ENCODE results near the gene ADAM20.
"Not testable (repeated sequence)": the region's sequence is repeated elsewhere in the genome, so short reads cannot be mapped to it uniquely, and the experiment has no call there.

ADAM20 gene

DNA sequence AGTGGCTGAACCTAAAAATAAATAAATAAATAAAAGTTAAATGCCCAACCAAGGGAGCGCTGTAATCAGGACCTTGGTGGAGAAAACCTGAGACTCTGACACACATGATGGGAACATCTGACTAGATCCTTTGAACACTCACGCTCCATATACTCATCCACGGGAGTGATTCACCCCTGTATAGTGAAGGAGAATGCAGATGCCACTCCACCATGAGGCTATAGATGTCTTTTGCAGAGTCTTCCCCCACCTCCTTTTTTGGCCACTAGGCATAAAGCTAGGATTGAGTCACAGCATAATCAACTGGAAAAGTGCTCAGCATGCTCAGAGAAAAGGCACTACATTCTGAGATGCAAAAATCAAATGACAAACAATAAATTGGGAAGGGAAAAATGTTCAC is 19.0 kb downstream of the ADAM20 start:
- Histone ChIP-seq H3K36me3 (ENCODE audit: control insufficient read depth in 4 of 4, insufficient read depth in 4 of 4, low read length in 3 of 4) (no peaks in the 10 kb centered on the region), H3K27me3 (replicated peaks in 2 of 5; ENCODE audit: control insufficient read depth in 4 of 5, insufficient read depth in 5 of 5, low read length in 4 of 5) (no peaks in the 10 kb centered on the region), H3K4me3 (ENCODE audit: control insufficient read depth in 1 of 7, extremely low read depth in 1 of 7, insufficient read depth in 4 of 7, low read depth in 2 of 7, low read length in 6 of 7) (no peak overlapping the region), H3K27ac (ENCODE audit: insufficient read depth in 1 of 2, low read depth in 1 of 2, low read length in 2 of 2, poor library complexity in 1 of 2, severe bottlenecking in 2 of 2) (no peak overlapping the region), H3K9me3 (ENCODE audit: control extremely low read depth in 1 of 5, control insufficient read depth in 4 of 5, insufficient read depth in 2 of 5, low read depth in 1 of 5, low read length in 4 of 5) (peaks cover 2 to 31% (median 7%) of the 10 kb centered on the region in 5 experiments), H3K4me1 (ENCODE audit: control extremely low read depth in 1 of 4, control insufficient read depth in 4 of 4, insufficient read depth in 4 of 4, low read length in 3 of 4) (peaks cover 3 to 23% (median 19%) of the 10 kb centered on the region in 4 experiments)
- CTCF ChIA-PET, result interaction anchor here (1.2 kb wide), 1 partner anchor 52 kb away, joined by 3 read pairs; no protein-coding TSS in a partner anchor
- DNase-seq, result no peak
- 100% methylated on average over 2 of the region's 3 CpGs for WGBS (ENCODE audit: insufficient coverage)
- POLR2A ChIA-PET, result no interaction called here

DNA sequence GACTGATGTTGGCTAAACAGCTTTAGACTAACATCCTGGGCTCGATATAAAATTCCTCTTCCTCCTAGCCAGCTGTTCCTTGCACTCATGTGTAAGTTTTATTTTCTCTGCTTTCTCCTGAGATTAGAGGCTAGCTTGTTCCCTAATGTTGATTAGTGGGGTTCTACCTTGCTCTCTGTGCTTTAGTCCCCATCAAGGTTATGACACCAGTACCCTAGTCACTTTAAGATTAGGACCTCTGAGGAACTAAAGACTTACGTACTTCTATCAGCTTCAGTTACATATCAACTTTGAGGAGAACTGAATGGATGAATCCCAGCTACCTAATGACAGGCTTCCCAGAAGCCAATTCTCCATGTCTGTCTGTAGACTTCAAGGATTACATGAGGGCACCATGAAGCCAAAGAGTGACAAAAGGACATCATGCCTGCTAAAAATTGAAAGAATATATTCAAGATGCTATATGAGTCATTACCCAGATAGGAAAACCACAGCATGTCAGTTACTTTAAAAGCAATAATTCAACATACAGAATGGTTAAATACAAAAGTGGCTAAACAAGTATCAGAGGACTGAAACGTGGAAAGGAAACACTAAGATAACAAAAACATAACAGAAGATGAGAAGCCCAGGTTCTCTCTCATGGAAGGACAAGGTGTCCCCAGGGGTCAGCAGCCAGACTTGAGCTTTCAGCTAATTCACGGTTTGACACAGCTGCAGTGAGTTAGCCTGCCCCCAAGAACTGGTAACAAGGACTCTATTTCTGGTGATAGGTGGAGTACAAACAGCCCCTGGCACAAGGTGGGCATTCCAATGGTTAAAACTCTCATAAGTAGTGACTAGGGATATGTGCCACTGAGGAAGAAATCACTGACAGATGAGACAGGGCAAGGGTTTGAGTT is 20.4 kb downstream of the ADAM20 start:
- Histone ChIP-seq H3K4me3 (ENCODE audit: control insufficient read depth in 1 of 7, extremely low read depth in 1 of 7, insufficient read depth in 4 of 7, low read depth in 2 of 7, low read length in 6 of 7) (peak overlapping the region in 1 of 7 experiments; percentile 13), H3K27me3 (replicated peaks in 2 of 5; ENCODE audit: control insufficient read depth in 4 of 5, insufficient read depth in 5 of 5, low read length in 4 of 5) (no peaks in the 10 kb centered on the region), H3K36me3 (ENCODE audit: control insufficient read depth in 4 of 4, insufficient read depth in 4 of 4, low read length in 3 of 4) (no peaks in the 10 kb centered on the region), H3K9me3 (ENCODE audit: control extremely low read depth in 1 of 5, control insufficient read depth in 4 of 5, insufficient read depth in 2 of 5, low read depth in 1 of 5, low read length in 4 of 5) (peaks cover 0 to 21% (median 3%) of the 10 kb centered on the region in 5 experiments), H3K27ac (ENCODE audit: insufficient read depth in 1 of 2, low read depth in 1 of 2, low read length in 2 of 2, poor library complexity in 1 of 2, severe bottlenecking in 2 of 2) (peak overlapping the region; percentile 20 to 77), H3K4me1 (ENCODE audit: control extremely low read depth in 1 of 4, control insufficient read depth in 4 of 4, insufficient read depth in 4 of 4, low read length in 3 of 4) (peaks cover 3 to 23% (median 19%) of the 10 kb centered on the region in 4 experiments)
- DNase-seq, result peak; percentile 62 to 94 (median 85)
- WGBS (ENCODE audit: insufficient coverage), result 11% methylated on average over 3 of the region's 4 CpGs
- POLR2A ChIA-PET, result no interaction called here
- CTCF ChIA-PET, result interaction anchor here (0.7 to 1.2 kb wide), 2 partner anchors 11 to 53 kb away, joined by 3 to 4 read pairs; no protein-coding TSS in a partner anchor

DNA sequence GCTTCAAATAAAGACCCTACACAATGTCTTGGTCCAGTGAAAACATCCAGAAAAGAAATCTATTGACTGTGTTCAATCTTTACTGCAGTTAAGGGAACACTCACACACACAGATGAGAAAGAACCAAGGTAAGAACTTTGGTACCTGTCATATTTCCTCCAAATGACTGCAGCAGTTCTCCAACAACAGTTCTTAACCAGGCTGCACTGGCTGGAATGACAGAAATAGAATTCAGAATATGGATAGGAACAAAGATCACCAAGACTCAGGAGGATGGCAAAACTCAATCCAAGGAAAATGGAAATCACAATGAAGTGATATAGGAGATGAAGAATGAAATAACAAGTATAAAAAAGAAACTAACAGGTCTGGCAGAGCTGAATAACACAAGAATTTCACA is 36.6 kb downstream of the ADAM20 start:
- peaks cover 0 to 16% (median 2%) of the 10 kb centered on the region in 5 experiments for H3K9me3 ChIP-seq (ENCODE audit: control extremely low read depth in 1 of 5, control insufficient read depth in 4 of 5, insufficient read depth in 2 of 5, low read depth in 1 of 5, low read length in 4 of 5)
- CTCF ChIA-PET, result no interaction called here
- no peaks in the 10 kb centered on the region for H3K4me1 ChIP-seq (ENCODE audit: control extremely low read depth in 1 of 4, control insufficient read depth in 4 of 4, insufficient read depth in 4 of 4, low read length in 3 of 4)
- POLR2A ChIA-PET, result no interaction called here
- H3K27me3 ChIP-seq (replicated peaks in 2 of 5; ENCODE audit: control insufficient read depth in 4 of 5, insufficient read depth in 5 of 5, low read length in 4 of 5), result no peaks in the 10 kb centered on the region
- no peak overlapping the region for H3K4me3 ChIP-seq (ENCODE audit: control insufficient read depth in 1 of 7, extremely low read depth in 1 of 7, insufficient read depth in 4 of 7, low read depth in 2 of 7, low read length in 6 of 7)
- H3K27ac ChIP-seq (ENCODE audit: insufficient read depth in 1 of 2, low read depth in 1 of 2, low read length in 2 of 2, poor library complexity in 1 of 2, severe bottlenecking in 2 of 2), result no peak overlapping the region
- no peak for DNase-seq
- H3K36me3 ChIP-seq (ENCODE audit: control insufficient read depth in 4 of 4, insufficient read depth in 4 of 4, low read length in 3 of 4), result no peaks in the 10 kb centered on the region

DNA sequence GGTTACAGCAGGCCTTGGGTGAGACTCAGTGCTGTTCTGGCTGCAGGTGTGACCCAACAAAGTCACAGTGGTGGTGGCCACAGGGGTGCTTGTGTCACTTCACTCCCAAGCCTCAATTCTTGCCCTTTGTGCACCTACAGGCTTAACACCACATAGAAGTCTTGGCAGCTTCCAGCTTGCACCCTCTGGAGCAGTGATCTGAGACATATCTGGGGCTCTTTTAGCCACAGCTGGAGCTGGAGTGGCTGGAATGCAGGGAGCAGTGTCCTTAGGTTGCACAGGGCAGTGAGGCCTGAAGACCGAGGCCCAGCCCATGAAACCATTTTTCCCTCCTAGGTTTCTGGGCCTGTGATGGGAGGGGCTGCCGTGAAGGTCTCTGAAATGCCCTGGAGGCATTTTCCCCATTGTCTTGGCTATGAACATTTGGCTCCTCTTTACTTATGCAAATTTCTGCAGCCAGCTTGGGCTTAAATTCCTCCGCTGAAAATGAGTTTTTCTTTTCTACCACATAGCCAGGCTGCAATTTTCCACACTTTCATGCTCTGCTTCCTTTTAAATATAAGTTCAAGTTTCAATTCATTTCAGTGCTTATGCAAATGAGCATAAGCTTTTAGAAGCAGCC is 45.1 kb downstream of the ADAM20 start:
- 100% methylated on average over 2 of the region's 3 CpGs for WGBS (ENCODE audit: insufficient coverage)
- Histone ChIP-seq H3K4me3 (ENCODE audit: control insufficient read depth in 1 of 7, extremely low read depth in 1 of 7, insufficient read depth in 4 of 7, low read depth in 2 of 7, low read length in 6 of 7) (no peak overlapping the region), H3K36me3 (ENCODE audit: control insufficient read depth in 4 of 4, insufficient read depth in 4 of 4, low read length in 3 of 4) (no peaks in the 10 kb centered on the region), H3K4me1 (ENCODE audit: control extremely low read depth in 1 of 4, control insufficient read depth in 4 of 4, insufficient read depth in 4 of 4, low read length in 3 of 4) (no peaks in the 10 kb centered on the region), H3K27me3 (replicated peaks in 2 of 5; ENCODE audit: control insufficient read depth in 4 of 5, insufficient read depth in 5 of 5, low read length in 4 of 5) (no peaks in the 10 kb centered on the region), H3K9me3 (ENCODE audit: control extremely low read depth in 1 of 5, control insufficient read depth in 4 of 5, insufficient read depth in 2 of 5, low read depth in 1 of 5, low read length in 4 of 5) (peaks cover 0 to 43% (median 21%) of the 10 kb centered on the region in 5 experiments), H3K27ac (ENCODE audit: insufficient read depth in 1 of 2, low read depth in 1 of 2, low read length in 2 of 2, poor library complexity in 1 of 2, severe bottlenecking in 2 of 2) (no peak overlapping the region)
- no peak for DNase-seq
- ChIA-PET POLR2A (no interaction called here), CTCF (no interaction called here)

- CTCF ChIA-PET; H3K27ac ChIP-seq (ENCODE audit: insufficient read depth in 1 of 2, low read depth in 1 of 2, low read length in 2 of 2, poor library complexity in 1 of 2, severe bottlenecking in 2 of 2); H3K36me3 ChIP-seq (ENCODE audit: control insufficient read depth in 4 of 4, insufficient read depth in 4 of 4, low read length in 3 of 4); H3K4me3 ChIP-seq (ENCODE audit: control insufficient read depth in 1 of 7, extremely low read depth in 1 of 7, insufficient read depth in 4 of 7, low read depth in 2 of 7, low read length in 6 of 7); DNase-seq; H3K9me3 ChIP-seq (ENCODE audit: control extremely low read depth in 1 of 5, control insufficient read depth in 4 of 5, insufficient read depth in 2 of 5, low read depth in 1 of 5, low read length in 4 of 5); POLR2A ChIA-PET; H3K4me1 ChIP-seq (ENCODE audit: control extremely low read depth in 1 of 4, control insufficient read depth in 4 of 4, insufficient read depth in 4 of 4, low read length in 3 of 4); H3K27me3 ChIP-seq (replicated peaks in 2 of 5; ENCODE audit: control insufficient read depth in 4 of 5, insufficient read depth in 5 of 5, low read length in 4 of 5): not testable (repeated sequence)
- WGBS (ENCODE audit: insufficient coverage), result 98% methylated on average over 42 of the region's 57 CpGs
These were observed 57.3 kb downstream of the ADAM20 start for GRCh38 chr14:70477356-70478105.

- CTCF ChIA-PET; H3K9me3 ChIP-seq (ENCODE audit: control extremely low read depth in 1 of 5, control insufficient read depth in 4 of 5, insufficient read depth in 2 of 5, low read depth in 1 of 5, low read length in 4 of 5); H3K27ac ChIP-seq (ENCODE audit: insufficient read depth in 1 of 2, low read depth in 1 of 2, low read length in 2 of 2, poor library complexity in 1 of 2, severe bottlenecking in 2 of 2); POLR2A ChIA-PET; H3K36me3 ChIP-seq (ENCODE audit: control insufficient read depth in 4 of 4, insufficient read depth in 4 of 4, low read length in 3 of 4); DNase-seq; H3K4me3 ChIP-seq (ENCODE audit: control insufficient read depth in 1 of 7, extremely low read depth in 1 of 7, insufficient read depth in 4 of 7, low read depth in 2 of 7, low read length in 6 of 7); H3K27me3 ChIP-seq (replicated peaks in 2 of 5; ENCODE audit: control insufficient read depth in 4 of 5, insufficient read depth in 5 of 5, low read length in 4 of 5); H3K4me1 ChIP-seq (ENCODE audit: control extremely low read depth in 1 of 4, control insufficient read depth in 4 of 4, insufficient read depth in 4 of 4, low read length in 3 of 4): not testable (repeated sequence)
- 93% methylated on average over 9 of the region's 13 CpGs for WGBS (ENCODE audit: insufficient coverage)
These were observed 59.3 kb downstream of the ADAM20 start for GRCh38 chr14:70475459-70475858.

DNA sequence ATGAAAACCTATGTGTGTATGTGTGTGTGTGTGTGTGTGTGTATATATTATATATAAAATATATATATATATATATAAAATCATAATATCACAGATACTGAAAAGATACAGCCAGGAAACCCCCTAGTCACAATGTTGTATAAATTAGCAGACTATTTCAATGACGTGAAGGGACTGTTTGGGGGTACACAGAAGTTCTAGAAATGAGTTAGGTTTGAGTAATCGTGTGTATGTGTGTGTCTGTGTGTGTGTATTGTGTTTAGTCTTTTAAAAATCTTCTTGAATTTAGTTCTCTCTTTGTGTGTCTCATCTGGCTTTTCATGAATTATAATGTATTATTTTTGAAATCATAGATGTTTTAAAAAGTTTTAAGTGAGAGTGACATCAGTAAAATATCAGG is 61.0 kb downstream of the ADAM20 start:
- POLR2A ChIA-PET, result no interaction called here
- no peak for DNase-seq
- H3K9me3 ChIP-seq (ENCODE audit: control extremely low read depth in 1 of 5, control insufficient read depth in 4 of 5, insufficient read depth in 2 of 5, low read depth in 1 of 5, low read length in 4 of 5), result peaks cover 0 to 9% (median 0%) of the 10 kb centered on the region in 5 experiments
- no peaks in the 10 kb centered on the region for H3K36me3 ChIP-seq (ENCODE audit: control insufficient read depth in 4 of 4, insufficient read depth in 4 of 4, low read length in 3 of 4)
- H3K4me3 ChIP-seq (ENCODE audit: control insufficient read depth in 1 of 7, extremely low read depth in 1 of 7, insufficient read depth in 4 of 7, low read depth in 2 of 7, low read length in 6 of 7), result no peak overlapping the region
- H3K27ac ChIP-seq (ENCODE audit: insufficient read depth in 1 of 2, low read depth in 1 of 2, low read length in 2 of 2, poor library complexity in 1 of 2, severe bottlenecking in 2 of 2), result no peak overlapping the region
- no peaks in the 10 kb centered on the region for H3K4me1 ChIP-seq (ENCODE audit: control extremely low read depth in 1 of 4, control insufficient read depth in 4 of 4, insufficient read depth in 4 of 4, low read length in 3 of 4)
- CTCF ChIA-PET, result no interaction called here
- WGBS (ENCODE audit: insufficient coverage), result no CpG with 5 or more reads among the region's 2 CpGs
- no peaks in the 10 kb centered on the region for H3K27me3 ChIP-seq (replicated peaks in 2 of 5; ENCODE audit: control insufficient read depth in 4 of 5, insufficient read depth in 5 of 5, low read length in 4 of 5)

Measured in common myeloid progenitor, CD34-positive (primary cell).